HG03457 (cell line): ENCODE data around the gene NSRP1.
"Not testable (repeated sequence)": the region's sequence is repeated elsewhere in the genome, so short reads cannot be mapped to it uniquely, and the experiment has no call there.

Source experiments
- ATAC-seq: cut with Tn5 transposase; IDR thresholded peaks from one replicate; pipeline ENCODE4 v1.9.1; 2021; ENCODE audit warnings: moderate number of reproducible peaks; ENCODE audit not compliant: unreplicated experiment

NSRP1 gene, protein sequence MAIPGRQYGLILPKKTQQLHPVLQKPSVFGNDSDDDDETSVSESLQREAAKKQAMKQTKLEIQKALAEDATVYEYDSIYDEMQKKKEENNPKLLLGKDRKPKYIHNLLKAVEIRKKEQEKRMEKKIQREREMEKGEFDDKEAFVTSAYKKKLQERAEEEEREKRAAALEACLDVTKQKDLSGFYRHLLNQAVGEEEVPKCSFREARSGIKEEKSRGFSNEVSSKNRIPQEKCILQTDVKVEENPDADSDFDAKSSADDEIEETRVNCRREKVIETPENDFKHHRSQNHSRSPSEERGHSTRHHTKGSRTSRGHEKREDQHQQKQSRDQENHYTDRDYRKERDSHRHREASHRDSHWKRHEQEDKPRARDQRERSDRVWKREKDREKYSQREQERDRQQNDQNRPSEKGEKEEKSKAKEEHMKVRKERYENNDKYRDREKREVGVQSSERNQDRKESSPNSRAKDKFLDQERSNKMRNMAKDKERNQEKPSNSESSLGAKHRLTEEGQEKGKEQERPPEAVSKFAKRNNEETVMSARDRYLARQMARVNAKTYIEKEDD

GRCh38 chr17:30116661-30117551, at the start of gene NSRP1:
NSRP1 (plus strand) TSS chr17:30116816; CDS start chr17:30116844, 28 bp downstream.
- ATAC-seq, result no peak

- no peak for ATAC-seq
Measured at GRCh38 chr17:30068465-30068864, 48.2 kb upstream of the NSRP1 start.

GRCh38 chr17:30074254-30074653, 42.4 kb upstream of the NSRP1 start:
- no peak for ATAC-seq

DNA sequence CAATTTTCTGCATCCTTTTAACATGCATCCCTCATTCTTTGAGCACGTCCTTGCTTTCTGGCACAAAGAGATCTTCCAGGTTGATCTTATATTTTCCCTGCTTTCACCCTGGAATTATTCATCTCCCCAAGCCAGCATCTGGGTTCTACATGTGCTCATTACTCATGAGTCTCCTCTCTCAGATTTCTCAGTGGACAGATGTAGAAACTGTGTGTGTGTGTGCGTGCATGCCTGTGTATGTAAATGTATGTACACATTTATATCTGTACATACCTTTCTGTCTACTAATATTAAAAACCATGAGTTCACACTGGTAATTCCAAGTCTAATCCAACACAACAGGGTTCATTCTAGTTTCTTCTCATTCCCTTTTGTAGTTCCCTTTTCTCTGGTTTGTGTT, 41.9 kb upstream of the NSRP1 start:
- no peak for ATAC-seq

DNA sequence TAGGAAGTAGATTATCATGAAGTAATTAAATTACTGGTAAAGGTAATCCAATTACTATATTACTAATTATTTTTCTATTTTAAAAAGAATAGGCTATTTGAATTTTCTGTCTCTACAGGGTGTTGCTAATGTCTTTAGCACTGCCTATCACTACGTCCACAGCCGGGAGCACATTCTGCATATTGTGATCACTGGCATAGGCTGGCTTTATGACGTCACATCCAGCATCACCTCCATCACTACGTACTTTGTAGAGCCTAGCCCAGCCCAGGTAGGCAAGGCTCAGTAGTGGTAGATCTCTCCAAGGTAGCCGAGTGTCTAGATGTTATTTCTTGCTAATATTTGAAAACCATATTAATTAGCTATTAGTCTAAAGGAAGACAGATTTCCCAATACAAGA, 33.8 kb upstream of the NSRP1 start:
- ATAC-seq, result no peak

GRCh38 chr17:30084788-30085187, 31.8 kb upstream of the NSRP1 start:
- no peak for ATAC-seq

GRCh38 chr17:30086896-30087295, 29.7 kb upstream of the NSRP1 start:
- ATAC-seq, result no peak

DNA sequence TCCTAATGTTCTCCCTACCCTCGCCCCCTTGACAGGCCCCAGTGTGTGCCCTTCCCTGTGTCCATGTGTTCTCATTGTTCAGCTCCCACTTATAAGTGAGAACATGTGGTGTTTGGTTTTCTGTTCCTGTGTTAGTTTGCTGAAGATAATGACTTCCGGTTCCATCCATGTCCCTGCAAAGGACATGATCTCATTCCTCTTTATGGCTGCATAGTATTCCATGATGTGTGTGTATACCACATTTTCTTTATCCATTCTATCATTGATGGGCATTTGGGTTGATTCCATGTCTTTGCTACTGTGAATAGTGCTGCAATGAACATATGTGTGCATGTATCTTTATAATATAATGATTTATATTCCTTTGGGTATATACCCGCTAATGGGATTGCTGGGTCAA, 29.2 kb upstream of the NSRP1 start:
- ATAC-seq, result not testable (repeated sequence)

DNA sequence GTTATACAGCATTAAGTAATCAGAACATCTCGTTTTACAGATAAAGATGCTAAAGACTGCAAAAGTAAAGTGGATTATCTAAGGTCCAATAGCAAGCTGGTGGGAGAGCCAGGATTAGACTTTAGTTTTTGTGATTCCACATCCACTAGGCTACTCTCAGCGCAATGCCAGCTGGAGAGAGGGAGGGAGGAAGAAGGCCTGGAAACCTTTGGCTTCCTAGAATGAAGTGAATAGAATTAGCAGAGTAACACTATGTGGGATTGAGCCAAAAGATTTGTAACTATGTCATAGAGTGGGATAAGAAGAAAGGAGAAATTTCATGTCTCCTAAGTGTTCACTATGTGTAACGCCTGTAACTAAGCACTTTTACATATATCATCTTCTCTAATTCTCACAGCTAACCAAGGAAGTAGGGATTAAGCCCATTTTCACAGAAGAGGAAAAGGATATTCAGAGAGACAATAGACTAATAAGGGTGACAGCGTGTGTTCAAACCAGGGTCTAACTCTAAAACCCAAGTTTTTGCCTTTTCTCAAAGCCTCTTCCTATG, 25.4 kb upstream of the NSRP1 start:
- no peak for ATAC-seq

- no peak for ATAC-seq
Measured at GRCh38 chr17:30091771-30092170, 24.8 kb upstream of the NSRP1 start.

DNA sequence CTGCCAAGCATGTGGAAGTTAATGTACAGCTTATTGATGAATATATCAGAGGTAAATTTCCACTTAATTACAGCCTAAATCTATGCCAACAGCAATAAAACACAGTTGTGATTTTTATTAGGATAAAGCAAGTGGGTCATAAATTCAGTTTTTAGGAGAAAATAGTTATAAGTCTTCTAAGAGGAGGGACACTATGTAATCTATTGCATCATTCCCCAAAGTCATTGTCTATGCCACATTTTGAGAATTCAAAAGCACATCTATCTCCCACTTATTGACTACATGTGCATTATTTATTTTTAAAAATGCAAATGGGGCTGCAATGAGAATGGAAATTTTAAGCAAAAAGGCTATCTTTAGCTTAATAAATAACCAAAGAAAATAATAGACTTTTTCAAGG, 23.7 kb upstream of the NSRP1 start:
- no peak for ATAC-seq

DNA sequence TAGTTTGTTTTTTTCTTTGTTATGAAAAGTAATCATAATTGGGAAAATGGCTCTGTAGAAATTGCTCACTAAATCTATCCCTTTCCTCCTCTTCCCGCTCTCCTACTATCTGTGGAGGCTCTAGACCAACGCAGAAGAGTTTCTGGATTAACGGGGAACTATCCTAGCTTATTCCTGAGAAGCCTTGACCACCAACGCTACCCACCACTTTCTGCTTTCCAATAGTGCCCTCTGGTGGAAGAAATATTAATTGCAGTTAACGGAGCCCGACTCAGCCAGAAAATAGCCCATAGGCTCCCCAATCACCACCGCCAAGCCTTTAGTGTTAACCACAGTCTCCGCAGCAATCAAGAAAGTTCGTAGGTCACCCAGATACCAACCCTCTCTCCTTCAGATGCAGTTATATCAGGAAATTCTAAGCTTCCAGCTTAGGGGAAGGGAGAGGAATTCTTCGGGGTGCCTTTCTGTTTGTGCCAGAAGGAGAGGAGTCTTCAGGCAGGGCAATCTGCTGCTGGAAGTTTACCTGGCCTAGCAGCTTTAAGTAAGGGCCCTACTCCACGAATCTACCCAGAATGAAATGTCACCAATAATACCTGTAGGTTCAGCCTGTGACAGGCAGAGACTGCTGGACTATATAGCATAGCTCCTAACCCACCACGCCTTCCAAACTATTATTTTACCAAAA, 23.0 kb upstream of the NSRP1 start:
- ATAC-seq, result no peak

DNA sequence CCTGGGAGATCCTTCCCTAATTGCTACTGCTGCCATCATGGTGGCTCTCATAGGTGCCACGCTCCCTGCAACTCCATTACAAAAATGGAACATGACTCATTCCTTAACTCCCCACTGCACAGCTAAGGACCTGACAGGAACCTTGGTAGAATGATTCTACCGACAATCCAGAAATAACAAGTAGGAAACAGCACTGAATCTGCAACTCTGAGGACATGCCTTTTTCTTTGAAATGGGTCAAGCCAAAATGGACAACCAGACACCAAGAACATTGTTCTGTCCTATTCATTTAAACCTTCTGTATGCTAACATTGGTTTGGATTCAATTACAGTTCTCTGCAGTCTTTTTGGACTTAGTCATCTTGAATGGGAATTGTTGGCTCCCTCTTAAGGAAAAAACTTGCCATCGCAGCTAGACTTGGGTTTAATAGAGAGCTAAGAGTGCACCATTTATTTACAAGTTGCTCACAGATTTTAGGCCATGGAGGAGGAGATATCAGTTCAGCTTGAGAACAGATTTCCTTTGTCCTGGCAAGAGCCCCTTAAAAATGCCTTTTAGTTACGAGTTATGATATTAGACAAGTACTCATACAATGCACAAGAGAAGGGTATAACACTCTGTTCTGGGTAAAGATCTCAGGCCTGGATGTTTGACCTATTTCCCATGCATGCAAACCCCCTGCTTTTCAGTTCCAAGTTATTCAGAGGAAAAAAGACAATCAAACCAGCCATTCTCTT, 20.9 kb upstream of the NSRP1 start:
- ATAC-seq, result no peak

- no peak for ATAC-seq
Measured at GRCh38 chr17:30101686-30102390, 14.8 kb upstream of the NSRP1 start.

GRCh38 chr17:30103921-30104320, 12.7 kb upstream of the NSRP1 start:
- no peak for ATAC-seq

DNA sequence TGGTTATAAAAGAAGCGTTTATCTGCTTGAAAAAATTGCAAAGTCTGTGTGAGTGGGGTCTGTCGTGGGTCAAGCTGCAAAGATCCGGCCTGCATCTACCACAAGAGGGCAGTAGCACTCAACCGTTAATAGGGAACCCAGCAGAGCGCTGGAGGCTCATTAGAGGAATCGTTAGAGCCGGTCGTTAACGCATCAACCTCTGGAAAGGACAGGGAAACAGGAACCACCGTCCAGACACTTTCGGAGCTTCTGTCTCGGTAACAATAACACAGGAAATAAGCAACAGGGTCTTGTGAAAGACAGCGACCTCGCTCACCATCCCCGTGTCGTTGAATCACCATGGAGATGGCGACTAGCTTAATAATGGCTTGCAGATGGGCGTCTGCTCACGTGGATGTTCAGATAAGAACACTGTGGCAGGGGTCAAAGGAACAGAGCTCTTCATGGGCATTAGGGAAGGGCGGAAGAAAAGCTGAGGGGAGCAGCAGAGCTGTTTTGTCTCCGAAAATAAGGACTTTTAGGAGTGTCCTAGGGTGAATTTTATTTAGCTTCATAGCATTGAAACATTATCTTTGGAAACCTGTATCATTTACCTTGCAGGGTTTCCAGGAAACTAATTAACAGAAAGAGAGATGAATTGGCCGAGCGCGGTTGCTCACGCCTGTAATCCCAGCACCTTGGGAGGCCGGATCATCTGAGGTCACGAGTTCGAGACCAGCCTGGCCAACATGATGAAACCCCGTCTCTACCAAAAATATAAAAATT, 11.9 kb upstream of the NSRP1 start:
- no peak for ATAC-seq

GRCh38 chr17:30112794-30113193, 3.8 kb upstream of the NSRP1 start:
- ATAC-seq, result no peak

DNA sequence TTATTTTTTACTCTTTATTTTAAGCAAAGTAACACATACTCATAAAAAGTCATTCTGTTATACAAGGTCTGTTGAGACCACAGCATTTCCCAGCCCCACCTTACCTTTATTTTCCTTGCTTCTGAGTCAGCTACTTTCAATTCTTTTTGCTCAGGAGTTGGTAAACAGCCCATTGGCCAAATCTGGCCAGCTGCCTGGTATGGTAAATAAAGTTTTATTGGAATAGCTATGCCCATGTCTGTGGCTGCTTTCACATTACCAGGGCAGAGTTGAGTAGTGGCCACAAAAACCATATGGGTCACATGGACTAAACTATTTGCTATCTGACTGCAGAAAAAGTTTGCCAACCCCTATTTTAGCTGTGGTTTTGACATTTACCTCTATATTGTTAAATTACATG, 3.4 kb upstream of the NSRP1 start:
- ATAC-seq, result no peak

DNA sequence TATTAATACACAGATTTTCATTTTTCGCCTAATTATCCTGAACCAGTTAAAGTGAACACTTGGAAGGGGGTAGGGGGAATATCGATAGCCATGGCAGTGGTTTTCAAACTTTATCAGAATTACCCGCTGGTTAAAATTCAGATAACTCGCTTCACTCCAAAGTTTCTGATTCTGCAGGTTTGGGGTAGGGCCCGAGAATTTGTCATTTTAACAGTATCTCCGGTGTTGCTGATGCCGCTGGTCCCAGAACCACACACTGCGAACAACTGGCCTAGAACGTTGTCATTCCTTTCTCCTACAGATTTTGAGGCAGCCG, 313 bp upstream of the NSRP1 start:
- no peak for ATAC-seq
